GF-D8 (cell line): Measurements from ENCODE around the gene TAS2R41.
"Not testable (repeated sequence)": the region's sequence is repeated elsewhere in the genome, so short reads cannot be mapped to it uniquely, and the experiment has no call there.

Experiments
- DNase-seq: peaks from one replicate; lab custom pipeline; 2025; lab: John Stamatoyannopoulos, UW

TAS2R41 gene

DNA sequence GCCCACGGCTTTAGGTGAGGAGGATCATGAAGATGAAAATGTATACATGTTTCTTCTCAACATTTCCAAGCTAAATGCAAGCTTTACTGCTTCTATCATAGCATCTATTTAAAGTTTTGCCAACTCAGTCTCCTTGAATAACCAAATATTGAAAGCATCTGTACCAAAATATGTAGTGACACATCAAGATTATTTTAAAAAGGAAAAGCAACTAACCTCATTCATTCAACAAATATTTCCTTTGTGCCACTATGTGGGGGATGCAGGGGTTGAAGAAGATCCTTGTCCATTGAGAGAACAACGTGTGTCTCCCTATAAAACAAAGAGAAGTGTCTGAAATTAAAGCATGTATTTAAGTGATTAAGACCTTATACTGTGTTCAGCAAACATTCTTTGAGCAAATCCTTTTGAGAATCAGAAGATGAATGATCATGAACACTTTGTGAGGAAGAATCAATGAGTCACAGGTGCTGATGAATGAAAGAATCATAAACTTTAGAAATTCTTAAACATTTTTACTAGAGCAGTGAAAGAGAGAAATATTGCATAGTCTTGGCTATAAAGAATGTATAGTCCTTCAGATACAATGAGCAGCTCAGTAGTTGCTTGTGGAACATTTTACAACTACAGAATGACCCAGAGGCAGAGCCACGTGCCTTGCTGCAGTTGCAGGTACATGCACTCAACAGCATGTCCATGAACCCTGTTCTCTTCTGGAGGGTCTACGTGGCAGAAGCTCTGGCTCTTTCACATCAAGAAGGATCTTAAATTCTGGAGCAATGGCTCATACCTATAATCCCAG, 20.5 kb upstream of the TAS2R41 start:
- DNase-seq, result no peak

- no peak for DNase-seq
These were observed 19.4 kb upstream of the TAS2R41 start for GRCh38 chr7:143458263-143458662.

DNA sequence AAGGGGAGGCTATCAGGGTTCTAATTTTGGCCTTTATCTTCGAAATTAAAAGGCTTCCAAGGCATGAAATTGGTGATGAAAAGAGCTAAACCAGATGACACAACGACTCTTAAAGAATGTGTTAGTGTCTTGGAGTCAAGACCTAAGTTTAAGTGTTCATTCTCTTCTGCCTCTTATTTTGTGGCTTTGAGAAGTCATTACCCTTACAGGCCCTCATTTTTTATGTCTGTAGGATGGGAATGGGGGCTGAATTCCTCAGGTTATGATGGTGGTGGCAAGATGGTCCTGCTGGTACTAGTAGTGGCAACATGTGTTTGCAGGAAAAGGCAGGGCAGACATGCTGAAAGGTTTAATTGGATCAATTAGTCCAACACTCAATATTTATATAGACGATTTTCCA, 19.0 kb upstream of the TAS2R41 start:
- no peak for DNase-seq

DNA sequence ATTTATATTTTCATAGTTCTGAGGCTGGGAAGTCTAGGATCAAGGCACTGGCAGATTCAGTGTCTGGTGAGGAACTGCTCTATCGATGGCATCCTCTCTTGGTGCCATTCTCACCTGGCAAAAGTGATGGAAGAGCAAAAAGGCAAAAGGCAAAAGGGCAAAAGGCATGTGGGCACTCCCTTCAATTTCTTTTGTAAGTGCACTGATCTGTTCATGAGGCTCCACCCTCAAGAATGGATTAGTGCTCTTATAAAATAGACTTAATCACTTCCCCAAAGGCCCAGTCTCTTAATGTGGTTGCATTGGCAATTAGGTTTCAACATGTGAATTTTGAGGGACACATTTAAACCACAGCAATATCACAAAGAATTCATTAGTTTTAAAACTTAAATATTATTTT, 18.3 kb upstream of the TAS2R41 start:
- DNase-seq, result no peak

DNA sequence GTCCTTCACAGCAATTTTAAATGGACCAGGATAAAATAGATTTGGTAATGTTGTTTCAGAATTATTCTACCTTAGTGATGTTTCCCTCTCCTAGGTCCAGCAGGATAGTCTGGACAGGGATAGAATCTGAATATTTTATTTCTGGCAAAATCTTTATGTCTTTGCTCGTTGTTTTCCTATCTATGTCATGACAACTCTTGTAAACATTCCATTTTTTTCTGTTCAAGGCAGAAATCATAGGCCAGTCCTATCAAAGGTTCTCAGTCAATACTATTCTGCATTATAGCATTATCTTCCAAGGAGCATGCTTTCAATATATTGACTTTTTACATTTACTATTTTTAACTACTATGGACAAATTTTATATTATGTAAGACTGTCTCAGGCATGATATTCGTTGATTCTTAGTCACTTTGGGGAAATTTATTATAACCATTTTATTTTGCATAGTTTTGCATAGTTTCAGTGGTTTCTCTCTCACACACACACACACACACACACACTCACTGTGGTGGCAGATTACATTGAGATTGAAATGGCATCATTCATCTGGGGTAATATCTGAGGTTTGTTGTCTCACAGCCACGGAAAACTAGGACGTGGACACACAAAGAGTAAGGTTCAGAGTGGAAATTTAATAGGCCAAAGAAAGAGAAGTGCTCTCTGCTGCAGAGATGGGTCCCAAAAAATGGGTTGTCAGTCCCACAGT, 17.2 kb upstream of the TAS2R41 start:
- no peak for DNase-seq

- DNase-seq, result no peak
These were observed 15.6 kb upstream of the TAS2R41 start for GRCh38 chr7:143462045-143462444.

- no peak for DNase-seq
These were observed 14.1 kb upstream of the TAS2R41 start for GRCh38 chr7:143463556-143463955.

DNA sequence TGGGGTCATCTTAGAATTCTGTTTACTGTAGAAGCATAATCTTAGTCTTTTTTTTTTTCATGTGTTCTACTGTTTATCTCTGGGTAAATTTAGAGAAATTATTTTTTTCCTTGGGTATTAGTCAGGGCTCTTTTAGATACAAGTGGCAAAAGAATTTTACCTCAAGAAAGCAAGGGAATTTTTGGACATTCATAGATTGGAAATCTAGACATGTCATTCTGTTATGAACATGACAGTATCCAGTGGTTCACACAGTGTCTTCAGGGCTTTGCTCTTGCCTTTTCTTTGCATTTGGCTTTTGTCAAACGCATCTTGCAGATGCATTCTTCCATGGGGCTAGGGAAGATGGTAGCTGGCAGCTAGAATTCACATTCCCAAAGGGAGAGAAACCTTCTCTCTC, 13.7 kb upstream of the TAS2R41 start:
- DNase-seq, result no peak

- DNase-seq, result no peak
These were observed 9.9 kb upstream of the TAS2R41 start for GRCh38 chr7:143467724-143468123.

DNA sequence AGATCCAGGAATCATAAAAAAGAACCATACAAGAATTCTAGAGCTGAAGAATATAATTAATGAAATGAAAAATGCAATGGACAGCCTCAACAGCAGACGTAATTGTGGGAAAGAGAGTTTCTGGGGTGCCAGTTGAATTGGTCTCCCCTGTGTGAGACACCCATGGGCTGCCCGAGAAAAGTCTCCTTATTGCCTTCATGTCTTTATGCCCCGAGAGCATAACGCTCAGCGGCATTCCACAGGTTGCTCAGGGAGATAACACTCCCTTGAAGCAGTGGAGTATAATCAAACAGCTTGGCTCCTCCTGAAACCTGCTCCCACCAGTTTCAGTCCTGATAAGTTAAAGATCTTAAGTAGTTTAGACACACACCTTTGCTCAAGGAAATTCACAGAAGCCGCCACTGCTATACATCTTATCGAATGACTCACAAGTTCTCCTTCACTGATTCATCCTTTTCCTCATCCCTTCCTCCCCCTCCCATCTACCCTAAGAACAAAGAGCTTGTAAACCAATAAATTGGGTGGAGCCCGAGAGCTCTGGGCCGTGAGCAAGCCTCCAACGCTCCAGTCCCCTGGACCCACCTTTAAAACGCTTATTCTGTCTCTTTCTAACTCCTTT, 5.5 kb upstream of the TAS2R41 start:
- not testable (repeated sequence) for DNase-seq

DNA sequence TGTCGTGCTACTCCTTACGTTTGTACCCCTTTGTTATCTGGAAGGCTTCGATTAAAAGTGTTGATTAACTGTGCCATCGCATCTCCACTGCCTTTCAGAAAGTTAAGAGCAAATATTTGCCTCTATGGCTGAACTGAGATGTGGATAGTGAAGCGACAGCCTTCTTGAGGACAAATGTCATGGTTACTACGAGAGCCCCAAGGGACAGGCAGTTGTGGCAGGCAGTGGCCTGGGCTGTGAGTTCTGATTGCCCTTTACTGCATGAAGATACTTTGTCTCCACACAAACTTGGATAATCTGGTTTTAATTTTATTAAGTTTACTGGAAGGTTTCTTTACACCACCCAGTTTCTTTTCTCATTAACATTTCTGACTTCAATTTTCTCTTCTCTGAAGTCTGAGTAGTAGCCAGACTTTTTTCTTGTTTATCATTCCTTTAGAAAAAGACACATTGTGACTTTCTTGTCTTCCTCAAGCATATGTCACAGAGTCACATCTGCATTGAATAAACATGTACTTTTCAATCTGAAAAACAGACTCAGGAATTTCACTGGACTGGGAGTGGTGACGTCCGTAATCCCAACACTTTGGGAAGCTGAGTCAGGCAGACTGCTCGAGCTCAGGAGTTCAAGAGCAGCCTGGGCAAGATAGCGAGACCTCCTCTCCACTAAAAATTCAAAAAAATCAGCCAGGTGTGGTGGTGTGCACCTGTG, 1.5 kb downstream of the TAS2R41 start:
- no peak for DNase-seq

DNA sequence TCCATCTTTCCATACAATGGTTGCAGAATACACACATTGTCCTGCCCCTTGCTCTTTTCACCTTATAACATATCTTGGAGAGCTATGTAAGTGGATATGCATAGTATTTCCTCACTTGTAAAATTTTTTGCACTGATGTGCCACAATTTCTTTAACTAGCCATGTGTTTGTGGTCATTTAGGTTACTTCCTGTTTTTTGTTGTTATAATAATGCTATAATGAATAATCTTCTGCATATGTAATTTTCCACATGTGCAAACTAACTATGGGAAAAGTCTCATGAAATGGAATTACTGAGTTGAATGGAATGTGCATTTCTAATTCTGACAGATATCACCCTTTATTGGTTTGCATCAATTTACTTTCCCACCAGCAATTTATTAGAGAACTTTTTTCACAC, 2.8 kb downstream of the TAS2R41 start:
- DNase-seq, result no peak

GRCh38 chr7:143484119-143484518, 6.4 kb downstream of the TAS2R41 start:
- DNase-seq, result no peak

- DNase-seq, result no peak
These were observed 7.4 kb downstream of the TAS2R41 start for GRCh38 chr7:143485094-143485493.

- no peak for DNase-seq
These were observed 7.8 kb downstream of the TAS2R41 start for GRCh38 chr7:143485500-143485899.

- not testable (repeated sequence) for DNase-seq
These were observed 8.6 kb downstream of the TAS2R41 start for GRCh38 chr7:143486266-143486665.

- DNase-seq, result no peak
These were observed 9.4 kb downstream of the TAS2R41 start for GRCh38 chr7:143487061-143487460.

DNA sequence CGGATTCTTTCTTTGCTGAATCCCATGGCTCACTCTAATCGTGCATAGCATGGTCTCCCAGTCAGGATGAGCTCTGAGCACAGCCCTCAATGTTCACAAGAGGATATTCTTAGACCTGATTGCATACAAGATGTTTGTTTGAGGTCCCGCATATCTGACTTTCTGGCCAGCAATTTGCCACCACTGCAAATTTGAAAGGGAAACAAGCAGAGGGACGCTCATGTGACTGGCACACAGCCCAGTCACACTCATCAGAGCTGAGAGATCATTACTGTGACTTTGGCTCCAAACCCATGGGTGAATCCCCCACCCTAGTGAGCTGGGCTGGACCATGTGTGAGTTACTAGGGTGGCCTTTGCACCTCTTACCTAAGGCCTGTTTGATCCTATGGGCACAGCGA, 9.9 kb downstream of the TAS2R41 start:
- DNase-seq, result no peak

GRCh38 chr7:143490717-143491306, 13.1 kb downstream of the TAS2R41 start:
- no peak for DNase-seq

DNA sequence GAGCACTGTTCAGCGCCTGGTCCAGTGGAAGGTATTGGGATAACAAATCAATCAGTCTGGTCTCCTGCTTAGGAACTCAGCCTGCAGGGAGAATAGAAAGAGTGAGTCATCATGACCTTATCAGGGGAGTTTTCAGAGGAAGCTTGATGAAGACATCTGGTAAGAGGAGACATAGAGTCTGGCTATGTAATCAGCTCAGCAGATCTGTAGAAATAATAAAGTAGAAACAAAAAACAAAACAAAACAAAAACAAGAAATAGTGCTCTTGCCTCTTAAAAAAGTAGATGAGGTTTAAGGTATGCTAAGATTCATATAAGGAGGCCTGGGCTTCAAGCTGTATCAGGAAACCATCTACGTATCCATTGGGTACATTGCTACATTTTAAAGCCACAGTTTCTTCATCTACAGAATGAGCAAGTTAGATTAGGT, 14.4 kb downstream of the TAS2R41 start:
- peak; percentile 45 for DNase-seq

- no peak for DNase-seq
These were observed 15.4 kb downstream of the TAS2R41 start for GRCh38 chr7:143492799-143493739.
